ENCODE measurements around the gene ELSPBP1. TPM values are rescaled to one million over a fixed set of nuclear protein-coding genes. Genes with fewer than 3 reads are reported as not detected.

The ELSPBP1 gene
- not detected in 2 replicates for total RNA-seq

DNA sequence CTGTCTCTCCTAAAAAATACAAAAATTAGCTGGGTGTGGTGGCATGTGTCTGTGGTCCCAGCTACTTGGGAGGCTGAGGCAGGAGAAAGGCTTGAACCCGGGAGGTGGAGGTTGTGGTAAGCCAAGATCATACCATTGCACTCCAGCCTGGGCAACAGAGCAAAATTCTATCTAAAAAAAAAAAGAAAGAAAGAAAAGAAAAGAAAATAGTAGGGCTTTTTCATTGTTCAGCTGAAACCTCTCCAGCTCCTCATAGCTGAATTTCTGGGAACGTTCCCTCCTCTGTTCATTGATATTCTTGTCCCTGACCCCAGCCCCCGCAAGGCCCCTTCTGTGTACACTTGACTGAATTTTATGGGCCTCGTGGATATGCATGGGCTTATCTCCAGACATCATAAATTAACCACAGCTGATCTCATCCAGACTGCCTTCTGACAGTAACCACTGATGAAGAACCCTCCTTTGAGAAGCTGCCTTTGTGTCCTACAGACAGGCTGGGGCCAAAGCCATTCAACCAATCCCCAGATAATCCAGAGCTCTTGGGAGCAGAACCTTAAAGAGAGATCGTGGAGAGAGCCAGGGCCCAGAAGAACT lies at the start of gene ELSPBP1:
Gene ELSPBP1, plus strand, starts transcription at position 424 of the 594 bp plus-strand sequence. CDS start 14,036 bp downstream, outside the sequence.

DNA sequence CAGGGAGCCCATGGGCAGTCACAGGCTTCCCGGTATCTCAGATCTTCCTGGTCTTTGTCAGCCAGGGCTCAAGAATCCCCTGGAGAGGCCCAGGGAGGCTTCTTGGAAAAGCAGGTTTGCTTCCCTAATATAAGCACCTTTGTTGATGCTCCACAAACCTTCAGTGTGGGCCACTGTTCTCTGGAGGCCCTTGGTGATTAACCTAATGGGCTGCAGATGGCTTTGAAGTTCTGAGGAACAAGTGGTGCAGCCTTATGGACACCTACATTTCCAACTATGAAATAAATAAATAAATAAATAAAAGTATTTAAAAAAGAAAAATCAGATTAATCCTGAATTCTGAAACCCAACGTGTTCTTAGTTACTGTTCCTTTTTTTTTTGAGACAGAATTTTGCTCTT lies 2.4 kb upstream of the ELSPBP1 start, which contains the start of gene BSPH1:
Gene BSPH1, minus strand, starts transcription at position 101 of the 400 bp plus-strand sequence. Its CDS starts 89 bp downstream, at position 12.

DNA sequence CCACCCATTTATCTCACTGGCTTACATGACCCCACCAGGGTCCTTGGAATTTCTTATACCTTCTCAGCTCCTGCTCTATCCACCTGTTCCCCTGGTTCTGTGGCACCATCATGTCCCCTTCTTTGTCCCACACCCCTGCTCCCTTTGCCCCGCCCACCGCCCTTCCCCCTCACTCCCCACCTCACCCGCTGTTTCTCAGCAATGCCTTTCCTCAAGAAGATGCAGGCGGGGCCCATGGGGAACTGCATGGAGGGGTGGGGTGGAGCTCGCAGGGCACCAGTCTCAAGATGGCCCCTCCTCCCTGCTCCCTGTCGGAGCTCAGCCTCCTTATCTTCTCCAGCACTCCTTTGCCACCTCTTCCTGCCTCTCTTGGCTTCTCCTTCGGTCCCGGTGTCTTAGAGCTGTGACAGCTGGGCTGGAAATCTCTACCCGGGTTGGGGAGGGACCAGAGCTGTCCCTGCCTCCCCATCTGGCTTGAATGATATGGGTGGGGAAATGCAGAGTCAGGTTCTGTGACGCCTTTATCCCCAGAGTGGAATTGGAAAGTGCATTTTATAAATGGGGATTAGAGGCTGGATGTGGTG lies 49.3 kb downstream of the ELSPBP1 start, which contains the start of gene CABP5:
Gene CABP5, minus strand, starts transcription at position 405 of the 584 bp plus-strand sequence. Its CDS starts 157 bp downstream, at position 248.

Other genes starting within 250 kb of the ELSPBP1 start
- 106 and 110 TPM in 2 replicates for gene NOP53, start 249.1 kb upstream of the ELSPBP1 start, total RNA-seq
- gene SELENOW, start 215.9 kb upstream of the ELSPBP1 start, total RNA-seq, result 127 and 158 TPM in 2 replicates
- gene TPRX1, start 190.1 kb upstream of the ELSPBP1 start, total RNA-seq, result not detected in 2 replicates
- gene CRX, start 172.7 kb upstream of the ELSPBP1 start, total RNA-seq, result not detected in 2 replicates
- not detected in 2 replicates for gene TPRX2, start 135.4 kb upstream of the ELSPBP1 start, total RNA-seq
- gene SULT2A1, start 108.3 kb upstream of the ELSPBP1 start, total RNA-seq, result not detected in 2 replicates
- gene BSPH1, start 2.5 kb upstream of the ELSPBP1 start, total RNA-seq, result not detected in 2 replicates
- gene CABP5, start 49.4 kb downstream of the ELSPBP1 start, total RNA-seq, result not detected in 2 replicates
- gene PLA2G4C, start 116.2 kb downstream of the ELSPBP1 start, total RNA-seq, result 4.7 and 7.7 TPM in 2 replicates
- 6.3 and 7.5 TPM in 2 replicates for gene LIG1, start 175.7 kb downstream of the ELSPBP1 start, total RNA-seq
- gene ZSWIM9, start 176.0 kb downstream of the ELSPBP1 start, total RNA-seq, result 2.4 and 3.1 TPM in 2 replicates